ENCODE data around the gene MGMT.

GRCh38 chr10:129594811-129595210, 127.8 kb downstream of the MGMT start:
- TF ChIP-seq CTCF (IDR thresholded peaks at IDR 0.05) (no peak), POLR2A (IDR thresholded peaks at IDR 0.05) (no peak)

Data from testis (tissue), 2 donors.